Loucy (cell line): Measurements from ENCODE around the gene BACH1.
"Not testable (repeated sequence)": the region's sequence is repeated elsewhere in the genome, so short reads cannot be mapped to it uniquely, and the experiment has no call there.

ENCODE experiments used
- EZH2phosphoT487 ChIP-seq: fragments of 200-600 bp; IDR thresholded peaks from 2 replicates; pipeline ENCODE4 v1.6.1; 2018; ENCODE audit warnings: antibody characterized with exemption, mild to moderate bottlenecking, moderate library complexity, borderline replicate concordance
- TF ChIP-seq, protein P1 (sequence below): fragments of 200-600 bp; sonication (generic); conservative IDR thresholded peaks from 2 replicates; pipeline ENCODE4 v1.5.1; 2014; ENCODE audit warnings: mild to moderate bottlenecking, antibody characterized with exemption, low read length

DNA sequence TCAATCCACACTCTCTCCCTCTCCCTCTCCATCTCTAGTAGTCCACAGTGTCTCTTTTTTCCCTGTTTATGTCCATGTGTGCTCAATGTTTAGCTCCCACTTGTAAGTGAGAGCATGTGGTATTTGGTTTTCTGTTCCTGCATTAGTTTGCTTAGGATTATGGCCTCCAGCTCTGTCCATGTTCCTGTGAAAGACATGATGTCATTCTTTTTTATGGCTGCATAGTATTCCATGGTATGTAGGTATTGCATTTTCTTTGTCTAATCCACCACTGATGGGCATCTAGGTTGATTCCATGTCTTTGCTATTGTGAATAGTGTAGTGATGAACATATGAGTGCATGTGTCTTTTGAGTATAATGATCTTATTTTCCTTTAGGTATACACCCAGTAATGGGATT lies 49.4 kb upstream of the BACH1 start:
- TF ChIP-seq, protein P1, sequence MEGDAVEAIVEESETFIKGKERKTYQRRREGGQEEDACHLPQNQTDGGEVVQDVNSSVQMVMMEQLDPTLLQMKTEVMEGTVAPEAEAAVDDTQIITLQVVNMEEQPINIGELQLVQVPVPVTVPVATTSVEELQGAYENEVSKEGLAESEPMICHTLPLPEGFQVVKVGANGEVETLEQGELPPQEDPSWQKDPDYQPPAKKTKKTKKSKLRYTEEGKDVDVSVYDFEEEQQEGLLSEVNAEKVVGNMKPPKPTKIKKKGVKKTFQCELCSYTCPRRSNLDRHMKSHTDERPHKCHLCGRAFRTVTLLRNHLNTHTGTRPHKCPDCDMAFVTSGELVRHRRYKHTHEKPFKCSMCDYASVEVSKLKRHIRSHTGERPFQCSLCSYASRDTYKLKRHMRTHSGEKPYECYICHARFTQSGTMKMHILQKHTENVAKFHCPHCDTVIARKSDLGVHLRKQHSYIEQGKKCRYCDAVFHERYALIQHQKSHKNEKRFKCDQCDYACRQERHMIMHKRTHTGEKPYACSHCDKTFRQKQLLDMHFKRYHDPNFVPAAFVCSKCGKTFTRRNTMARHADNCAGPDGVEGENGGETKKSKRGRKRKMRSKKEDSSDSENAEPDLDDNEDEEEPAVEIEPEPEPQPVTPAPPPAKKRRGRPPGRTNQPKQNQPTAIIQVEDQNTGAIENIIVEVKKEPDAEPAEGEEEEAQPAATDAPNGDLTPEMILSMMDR = not testable (repeated sequence)
- TF ChIP-seq EZH2phosphoT487 = not testable (repeated sequence)
